Fibroblast of lung (primary cell): ENCODE data around the gene PGM3. TPM values are rescaled to one million over a fixed set of nuclear protein-coding genes. Genes with fewer than 3 reads are reported as not detected.
A peak's percentile ranks its signal among the peaks of the same experiment; 100 is the strongest.

Experiments used
- DNase-seq, 2 donors: peaks; one replicate each; pipeline versions ENCODE4 v3.0.0 to v3.0.0-alpha.2; 2010; ENCODE audit warnings: low read depth in 2 of 2
- H2AFZ ChIP-seq: 2 replicates; pipeline ENCODE4 v1.5.1; 2012; ENCODE audit warnings: low read length, control low read depth, inconsistent platforms
- H3K27ac ChIP-seq: 2 replicates; pipeline ENCODE4 v1.5.1; 2011; ENCODE audit warnings: low read length, control low read depth; ENCODE audit not compliant: insufficient read depth
- H3K27me3 ChIP-seq: 2 replicates; pipeline ENCODE4 v1.5.1; 2011; ENCODE audit warnings: mild to moderate bottlenecking, low read length; ENCODE audit not compliant: control insufficient read depth, insufficient read depth
- H3K36me3 ChIP-seq: 2 replicates; pipeline ENCODE4 v1.5.1; 2011; ENCODE audit warnings: low read length; ENCODE audit not compliant: control insufficient read depth, insufficient read depth
- H3K4me1 ChIP-seq: 2 replicates; pipeline ENCODE4 v1.5.1; 2011; ENCODE audit warnings: low read length; ENCODE audit not compliant: control insufficient read depth, insufficient read depth; ENCODE audit errors: extremely low read depth
- H3K4me2 ChIP-seq: 2 replicates; pipeline ENCODE4 v1.5.1; 2011; ENCODE audit warnings: low read length, control low read depth; ENCODE audit not compliant: insufficient read depth; ENCODE audit errors: extremely low read depth
- H3K4me3 ChIP-seq, 4 experiments: fragments of 200-600 bp in 1 of 4; sonication (generic) in 1 of 4; replicated peaks in 1 of 4; 2 replicates each; pipeline ENCODE4 v1.5.1; 2011 to 2016; ENCODE audit warnings: low read length in 4 of 4, low read depth in 3 of 4, mild to moderate bottlenecking in 3 of 4, control low read depth in 2 of 4, inconsistent platforms in 1 of 4, mixed read lengths in 1 of 4; ENCODE audit not compliant: insufficient read depth in 1 of 4; ENCODE audit errors: control extremely low read depth in 1 of 4
- H3K79me2 ChIP-seq: 2 replicates; pipeline ENCODE4 v1.5.1; 2012; ENCODE audit warnings: mild to moderate bottlenecking, low read length, inconsistent platforms; ENCODE audit not compliant: control insufficient read depth, insufficient read depth
- H3K9ac ChIP-seq: 2 replicates; pipeline ENCODE4 v1.5.1; 2011; ENCODE audit warnings: mild to moderate bottlenecking, low read length, control low read depth; ENCODE audit not compliant: insufficient read depth
- H3K9me3 ChIP-seq: 2 replicates; pipeline ENCODE4 v1.5.1; 2012; ENCODE audit warnings: low read depth, low read length; ENCODE audit not compliant: control insufficient read depth, insufficient read depth
- H4K20me1 ChIP-seq: 2 replicates; pipeline ENCODE4 v1.5.1; 2011; ENCODE audit warnings: low read length; ENCODE audit not compliant: control insufficient read depth, insufficient read depth; ENCODE audit errors: extremely low read depth
- EZH2 ChIP-seq: IDR thresholded peaks from 2 replicates; pipeline ENCODE4 v1.5.1; 2012; ENCODE audit warnings: low read length, control low read depth, mild to moderate bottlenecking; ENCODE audit errors: missing control alignments
- polyA plus RNA-seq, 2 donors: library from polyadenylated mRNA; depleted of rRNA in 1 of 2; stranded (reverse) in 1 of 2; unstranded in 1 of 2; fragments of >200 nt; gene quantifications; 2 replicates each; pipeline ENCODE4 v1.2.1, GENCODE V29; 2011 to 2012; ENCODE audit warnings: missing spikeins in 1 of 2
- total RNA-seq: library from RNA; depleted of rRNA; stranded (reverse); fragments of >200 nt; gene quantifications from 2 replicates; pipeline ENCODE4 v1.2.1, GENCODE V29; 2014
- TF ChIP-seq, protein P1 (sequence below), 2 donors: IDR thresholded peaks in 1 of 2; conservative IDR thresholded peaks in 1 of 2; 1 replicate in 1 of 2; 2 replicates in 1 of 2; pipeline ENCODE4 v1.5.1; 2011 to 2012; ENCODE audit warnings: low read length in 2 of 2, control low read depth in 1 of 2, inconsistent platforms in 1 of 2, low read depth in 1 of 2, mild to moderate bottlenecking in 1 of 2

PGM3 gene
- total and polyA plus RNA-seq, 2 donors (not counting 1 experiment from before 2014, with no cell fraction given) = 69.2 to 107 TPM

DNA sequence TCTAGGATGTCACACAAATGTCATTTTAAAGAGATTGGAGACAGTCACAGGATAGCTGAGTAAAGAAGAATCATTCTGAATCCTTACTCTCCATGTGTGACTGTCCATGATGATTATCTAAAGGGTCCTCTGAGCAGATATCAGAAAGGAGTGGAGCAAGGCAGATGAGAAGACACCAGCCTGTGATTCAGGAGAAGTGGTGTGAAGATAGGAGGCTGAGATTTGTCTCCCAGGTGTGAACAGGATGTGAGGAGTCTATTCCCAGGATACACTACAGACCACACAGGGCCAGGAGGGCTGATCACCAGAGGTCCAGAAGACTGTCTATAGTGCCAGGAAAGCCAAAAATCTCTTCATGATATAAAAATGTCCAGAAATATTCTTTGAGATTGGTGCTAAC lies 27.1 kb upstream of the PGM3 start:
- Histone ChIP-seq H4K20me1 (no peaks in the 10 kb centered on the region), H3K4me3 (no peak overlapping the region), H3K79me2 (no peaks in the 10 kb centered on the region), H3K9ac (no peak overlapping the region), H2AFZ (no peak overlapping the region), H3K4me1 (no peaks in the 10 kb centered on the region), H3K9me3 (no peaks in the 10 kb centered on the region), H3K36me3 (no peaks in the 10 kb centered on the region), H3K27me3 (no peaks in the 10 kb centered on the region), H3K27ac (no peak overlapping the region), H3K4me2 (no peak overlapping the region)
- TF ChIP-seq, protein P1, sequence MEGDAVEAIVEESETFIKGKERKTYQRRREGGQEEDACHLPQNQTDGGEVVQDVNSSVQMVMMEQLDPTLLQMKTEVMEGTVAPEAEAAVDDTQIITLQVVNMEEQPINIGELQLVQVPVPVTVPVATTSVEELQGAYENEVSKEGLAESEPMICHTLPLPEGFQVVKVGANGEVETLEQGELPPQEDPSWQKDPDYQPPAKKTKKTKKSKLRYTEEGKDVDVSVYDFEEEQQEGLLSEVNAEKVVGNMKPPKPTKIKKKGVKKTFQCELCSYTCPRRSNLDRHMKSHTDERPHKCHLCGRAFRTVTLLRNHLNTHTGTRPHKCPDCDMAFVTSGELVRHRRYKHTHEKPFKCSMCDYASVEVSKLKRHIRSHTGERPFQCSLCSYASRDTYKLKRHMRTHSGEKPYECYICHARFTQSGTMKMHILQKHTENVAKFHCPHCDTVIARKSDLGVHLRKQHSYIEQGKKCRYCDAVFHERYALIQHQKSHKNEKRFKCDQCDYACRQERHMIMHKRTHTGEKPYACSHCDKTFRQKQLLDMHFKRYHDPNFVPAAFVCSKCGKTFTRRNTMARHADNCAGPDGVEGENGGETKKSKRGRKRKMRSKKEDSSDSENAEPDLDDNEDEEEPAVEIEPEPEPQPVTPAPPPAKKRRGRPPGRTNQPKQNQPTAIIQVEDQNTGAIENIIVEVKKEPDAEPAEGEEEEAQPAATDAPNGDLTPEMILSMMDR (conservative IDR thresholded peaks at IDR 0.05 in 1 of 2, IDR thresholded peaks at IDR 0.05 in 1 of 2; ENCODE audit: low read depth in 1 of 2, low read length in 2 of 2) = no peak
- TF ChIP-seq EZH2 = no peak
- DNase-seq = no peak

DNA sequence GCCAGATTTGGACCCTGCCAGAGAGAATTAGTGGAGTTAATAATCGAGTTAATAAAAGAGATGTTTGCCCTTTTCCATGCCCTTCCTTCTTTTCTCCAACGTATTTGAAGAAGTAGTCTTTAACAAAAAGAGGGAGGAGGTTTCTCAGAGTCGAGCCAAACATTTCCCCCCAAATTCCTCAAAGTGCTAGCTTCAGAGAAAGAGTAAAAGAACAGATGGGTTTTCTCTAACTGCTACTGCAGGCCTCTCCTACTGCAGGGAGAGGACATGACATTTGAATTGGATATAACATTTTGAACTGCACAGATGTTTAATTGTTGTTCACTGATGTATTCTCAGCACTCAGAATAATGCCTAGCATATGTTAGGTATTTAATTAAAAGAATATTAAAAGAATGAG lies 25.6 kb upstream of the PGM3 start:
- H3K9ac ChIP-seq = no peak overlapping the region
- TF ChIP-seq, protein P1 (conservative IDR thresholded peaks at IDR 0.05 in 1 of 2, IDR thresholded peaks at IDR 0.05 in 1 of 2; ENCODE audit: low read depth in 1 of 2, low read length in 2 of 2) = no peak
- no peak for TF ChIP-seq EZH2
- no peaks in the 10 kb centered on the region for H3K79me2 ChIP-seq
- H4K20me1 ChIP-seq = no peaks in the 10 kb centered on the region
- no peak overlapping the region for H3K27ac ChIP-seq
- no peak overlapping the region for H3K4me3 ChIP-seq
- no peaks in the 10 kb centered on the region for H3K36me3 ChIP-seq
- peaks cover 2% of the 10 kb centered on the region for H3K4me1 ChIP-seq
- H3K27me3 ChIP-seq = no peaks in the 10 kb centered on the region
- no peak overlapping the region for H3K4me2 ChIP-seq
- no peak for DNase-seq
- no peaks in the 10 kb centered on the region for H3K9me3 ChIP-seq
- no peak overlapping the region for H2AFZ ChIP-seq

DNA sequence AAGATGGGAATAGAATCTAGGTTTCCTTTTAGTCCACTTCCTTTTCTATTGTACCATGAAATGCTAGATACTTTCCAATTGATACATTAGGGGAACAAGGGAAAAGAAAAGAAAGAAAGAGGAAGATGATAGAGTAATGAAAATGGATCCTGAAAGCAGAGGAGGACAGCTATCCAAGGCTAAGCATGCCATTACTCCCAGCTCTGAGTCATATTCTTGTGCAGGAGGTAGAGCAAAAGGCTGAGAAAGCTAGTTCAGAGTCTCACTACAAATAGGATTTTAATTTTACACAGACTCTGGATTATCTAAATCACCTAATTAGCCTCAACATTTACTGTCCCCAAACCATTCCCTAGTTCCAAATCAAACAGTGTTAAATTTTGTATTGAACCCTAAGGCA lies 23.7 kb upstream of the PGM3 start:
- Histone ChIP-seq H3K4me2 (no peak overlapping the region), H3K36me3 (no peaks in the 10 kb centered on the region), H3K79me2 (no peaks in the 10 kb centered on the region), H3K9me3 (no peaks in the 10 kb centered on the region), H4K20me1 (no peaks in the 10 kb centered on the region), H2AFZ (no peak overlapping the region), H3K4me3 (no peak overlapping the region), H3K9ac (no peak overlapping the region), H3K4me1 (peaks cover 2% of the 10 kb centered on the region), H3K27ac (no peak overlapping the region), H3K27me3 (no peaks in the 10 kb centered on the region)
- DNase-seq = peak in 1 of 2 donors; percentile 36
- no peak for TF ChIP-seq EZH2
- TF ChIP-seq, protein P1 (conservative IDR thresholded peaks at IDR 0.05 in 1 of 2, IDR thresholded peaks at IDR 0.05 in 1 of 2; ENCODE audit: low read depth in 1 of 2, low read length in 2 of 2) = no peak
